HG03196 (cell line): ENCODE measurements around the gene FAM110D.

Experiments used
- ATAC-seq: cut with Tn5 transposase; IDR thresholded peaks from one replicate; pipeline ENCODE4 v1.9.1; 2021; ENCODE audit not compliant: unreplicated experiment

The FAM110D gene

DNA sequence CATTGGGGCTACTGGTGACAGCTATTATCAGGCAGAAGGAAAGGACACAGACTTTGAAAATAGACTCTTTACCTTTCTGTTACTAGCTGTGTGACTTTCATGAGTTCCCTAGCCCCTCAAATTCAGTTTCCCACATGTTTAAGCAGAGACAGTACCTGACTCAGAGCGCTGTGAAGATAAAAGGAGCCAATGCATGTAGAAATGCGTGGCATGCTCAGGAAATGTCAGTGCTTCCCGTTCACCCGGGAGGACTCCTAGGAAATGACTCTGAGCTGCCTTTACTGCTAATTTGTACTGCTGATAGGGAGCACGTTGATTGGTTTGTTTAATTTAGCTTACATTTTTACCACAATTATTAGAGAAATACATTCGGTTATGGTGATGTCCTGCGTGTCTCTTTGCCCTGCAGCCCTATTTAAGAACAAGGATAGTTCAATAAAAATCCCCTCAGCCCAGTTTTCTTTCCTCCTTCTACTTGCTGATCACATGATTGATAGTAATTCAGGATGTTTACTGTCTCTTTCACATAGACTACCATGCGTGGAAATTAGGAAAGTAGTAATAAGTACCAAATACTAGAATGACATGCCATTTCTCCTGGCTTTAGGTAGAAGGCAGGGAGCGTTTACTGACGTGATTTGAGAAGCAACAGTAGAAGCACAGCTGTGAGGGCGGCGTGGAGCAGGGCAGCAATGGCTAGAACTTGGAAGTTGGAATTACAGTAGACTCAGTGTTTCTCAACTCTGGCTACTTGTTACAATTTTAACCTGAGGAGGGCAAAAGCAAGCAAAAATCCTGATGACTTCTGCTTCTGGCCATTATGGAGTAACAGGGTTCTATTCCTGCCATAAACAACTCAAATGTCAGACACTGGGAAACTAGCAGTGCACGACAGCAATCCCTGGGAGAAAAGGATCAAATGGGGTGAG lies 31.4 kb upstream of the FAM110D start:
- ATAC-seq: no peak

DNA sequence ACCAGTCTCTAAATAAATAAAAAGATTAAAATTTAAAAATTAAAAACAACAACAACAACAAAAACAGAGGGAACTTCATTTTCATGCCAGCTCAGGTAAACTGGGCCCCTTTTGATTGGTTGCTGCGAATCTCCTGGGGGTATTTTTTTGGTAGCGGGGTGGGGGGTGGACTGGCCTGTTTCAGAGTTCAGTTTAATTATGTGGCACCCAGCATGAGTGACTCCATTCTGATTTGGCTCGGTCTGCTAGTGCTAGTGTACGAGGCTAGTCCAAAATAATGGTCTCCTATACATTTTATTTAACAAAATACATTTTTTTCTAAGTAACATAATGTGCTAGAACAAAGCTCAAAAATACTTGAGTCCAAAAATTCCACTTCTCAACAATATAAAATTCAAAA lies 29.1 kb upstream of the FAM110D start:
- ATAC-seq: no peak

DNA sequence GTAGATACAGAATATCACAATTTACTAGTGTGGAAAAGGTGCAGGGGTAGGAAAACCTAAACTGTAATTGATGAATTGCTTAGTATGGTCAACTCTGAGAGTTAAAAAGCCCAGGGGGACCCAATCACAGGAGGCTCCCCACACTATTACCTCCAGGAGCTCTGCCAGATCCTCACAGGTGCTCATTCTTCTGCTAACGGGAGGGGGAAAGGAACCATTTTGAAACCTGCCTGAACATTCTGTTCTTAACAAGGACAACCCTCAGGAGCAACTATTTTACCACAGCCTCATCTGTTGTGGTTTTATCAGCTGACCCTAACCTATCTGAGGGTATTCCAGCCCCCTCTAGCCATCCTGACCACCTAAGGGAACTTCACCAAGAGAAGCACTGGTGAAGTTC lies 28.2 kb upstream of the FAM110D start:
- ATAC-seq: no peak

DNA sequence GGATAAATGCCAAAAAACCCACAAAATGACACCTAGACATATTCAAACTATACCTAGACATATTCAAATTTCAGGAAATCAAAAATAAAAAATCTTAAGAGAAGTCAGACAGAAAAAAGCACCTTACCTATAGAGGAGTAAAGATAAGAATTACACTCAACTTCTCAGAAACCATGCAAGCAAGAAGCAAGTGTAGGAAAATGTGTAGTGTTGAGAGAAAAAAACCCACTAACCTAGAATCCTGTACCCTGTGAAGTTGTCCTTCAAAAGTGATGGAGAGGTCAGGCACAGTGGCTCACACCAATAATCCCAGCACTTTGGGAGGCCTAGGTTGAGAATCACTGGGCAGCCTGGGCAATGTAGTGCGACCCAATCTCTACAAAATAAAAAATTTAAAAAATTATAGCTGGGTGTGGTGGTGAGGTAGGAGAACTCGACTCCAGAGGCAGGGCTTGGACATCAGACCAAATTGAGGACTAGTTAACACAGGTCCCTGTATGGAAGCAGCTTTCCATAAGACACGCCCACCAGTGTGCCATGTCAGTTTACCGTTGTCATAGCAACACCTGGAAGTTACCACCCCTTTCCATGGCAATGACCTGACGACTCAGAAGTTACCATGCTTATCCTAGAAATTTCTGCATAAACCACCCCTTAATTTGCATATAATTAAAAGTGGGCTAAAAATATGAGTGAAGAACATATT lies 26.6 kb upstream of the FAM110D start:
- no peak for ATAC-seq

- no peak for ATAC-seq
Measured at GRCh38 chr1:26132834-26133167, 26.1 kb upstream of the FAM110D start.

DNA sequence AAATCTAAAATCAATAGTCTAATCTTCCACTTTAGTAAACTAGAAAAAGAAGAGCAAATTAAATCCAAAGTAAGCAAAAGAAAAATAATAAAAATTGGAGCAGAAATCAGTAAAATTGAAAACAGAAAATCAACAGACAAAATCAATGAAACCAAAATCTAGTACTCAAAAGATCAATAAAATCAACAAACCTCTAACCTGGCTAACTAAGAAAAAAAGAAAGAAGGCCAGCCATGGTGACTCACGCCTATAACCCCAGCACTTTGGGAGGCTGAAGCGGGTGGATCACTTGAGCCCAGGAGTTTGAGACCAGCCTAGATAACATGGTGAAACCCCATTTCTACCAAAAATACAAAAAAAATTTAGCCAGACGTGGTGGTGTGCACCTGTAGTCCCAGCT lies 24.4 kb upstream of the FAM110D start:
- ATAC-seq: no peak

- ATAC-seq: no peak
Measured at GRCh38 chr1:26138974-26139558, 19.8 kb upstream of the FAM110D start.

DNA sequence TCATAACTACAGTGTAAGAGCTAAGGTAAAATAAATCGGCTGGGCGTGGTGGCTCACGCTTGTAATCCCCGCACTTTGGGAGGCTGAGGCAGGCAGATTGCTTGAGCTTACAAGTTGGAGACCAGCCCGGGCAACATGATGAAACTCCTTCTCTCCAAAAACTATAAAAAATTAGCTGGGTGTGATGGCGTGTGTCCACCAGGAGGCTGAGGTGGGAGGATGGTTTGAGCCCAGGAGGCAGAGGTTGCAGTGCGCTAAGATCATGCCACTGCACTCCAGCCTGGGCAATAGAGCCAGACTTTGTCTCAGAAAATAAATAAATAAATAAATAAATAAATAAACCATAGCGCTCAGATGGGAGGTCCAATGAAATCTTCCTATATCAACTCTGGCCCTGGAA lies 16.7 kb upstream of the FAM110D start:
- no peak for ATAC-seq

DNA sequence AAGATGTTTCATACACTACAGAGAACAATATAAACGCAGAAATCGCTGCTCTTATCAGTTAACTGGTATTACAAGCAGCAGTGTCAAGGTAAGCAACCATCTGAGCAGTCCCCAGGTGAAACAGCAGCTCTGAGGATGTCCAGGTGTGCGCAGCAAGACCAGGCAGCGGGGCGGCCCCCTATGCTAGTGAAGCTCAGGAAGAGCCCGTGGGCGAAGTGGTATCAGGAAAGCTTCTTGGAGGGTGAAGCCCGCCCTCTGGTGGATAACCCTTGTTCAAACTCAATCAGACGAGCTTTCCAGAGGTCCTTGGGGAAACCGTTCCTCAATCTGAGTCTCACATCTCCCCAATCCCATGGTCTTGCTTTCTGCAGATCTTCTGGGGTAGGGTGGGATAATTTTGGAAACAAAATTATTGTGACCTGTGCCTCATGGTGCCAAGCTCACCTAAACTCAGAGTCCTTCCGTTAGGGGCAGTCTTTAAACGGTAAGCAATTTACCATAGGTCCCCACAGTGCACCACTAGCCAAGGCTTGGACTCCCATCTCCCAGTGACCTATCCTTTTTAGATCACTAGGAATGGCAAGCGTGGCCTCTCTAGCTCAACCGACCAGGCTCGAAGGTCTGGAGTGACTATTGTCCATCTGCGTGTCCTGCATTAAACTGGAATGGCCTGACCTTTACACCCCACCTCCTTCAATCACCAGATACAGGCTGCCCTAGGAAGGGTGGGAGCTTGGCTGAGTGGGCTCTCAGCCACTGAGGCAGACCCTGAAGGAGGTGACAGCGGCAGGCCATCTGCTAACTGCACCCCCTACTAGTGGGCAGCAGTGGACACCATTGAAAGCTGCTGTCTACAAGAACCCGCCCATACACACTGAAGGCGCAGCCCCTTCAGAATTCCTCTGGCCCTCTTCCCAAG lies 13.6 kb upstream of the FAM110D start:
- no peak for ATAC-seq

DNA sequence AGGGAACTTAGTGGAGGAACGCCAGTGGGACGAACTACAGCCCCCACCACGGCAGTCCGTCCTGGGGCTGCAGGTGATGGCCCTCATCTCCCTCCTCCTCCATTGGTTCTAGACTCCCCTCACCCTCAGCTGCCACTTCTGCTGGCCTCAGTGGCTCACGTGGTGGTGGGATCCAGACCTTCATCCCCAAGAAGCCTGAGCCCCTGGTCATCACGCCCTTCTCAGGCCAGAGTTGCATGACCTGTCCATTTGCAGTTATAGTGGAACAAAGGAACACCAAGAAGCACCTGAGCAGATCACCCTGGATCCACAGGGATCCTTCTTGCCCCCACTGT lies 13.0 kb upstream of the FAM110D start:
- no peak for ATAC-seq

- ATAC-seq: no peak
Measured at GRCh38 chr1:26148887-26149286, 10.0 kb upstream of the FAM110D start.

- no peak for ATAC-seq
Measured at GRCh38 chr1:26153966-26154532, 4.8 kb upstream of the FAM110D start.

DNA sequence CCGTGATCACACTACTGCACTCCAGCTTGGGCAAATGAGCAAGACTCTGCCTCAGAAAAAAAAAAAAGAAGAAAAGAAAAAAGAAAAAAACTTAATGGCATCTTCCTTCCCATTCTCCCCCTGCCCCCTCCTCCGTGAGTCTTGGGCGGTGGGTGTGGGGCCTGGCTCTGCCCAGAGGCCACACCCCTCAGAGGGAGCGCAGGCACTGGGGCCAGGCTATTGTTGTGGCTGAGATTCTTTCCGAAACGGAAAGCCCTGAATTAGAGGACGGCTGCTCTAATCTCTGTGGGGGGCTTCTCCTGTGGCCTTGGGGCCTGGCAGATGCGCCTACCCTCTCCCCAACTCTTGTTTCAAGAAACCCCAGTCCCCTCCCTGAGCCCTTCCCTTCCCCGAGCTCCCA lies 4.1 kb upstream of the FAM110D start:
- no peak for ATAC-seq

- ATAC-seq: no peak
Measured at GRCh38 chr1:26155370-26156284, 3.3 kb upstream of the FAM110D start.

- no peak for ATAC-seq
Measured at GRCh38 chr1:26156285-26157038, 2.4 kb upstream of the FAM110D start.

GRCh38 chr1:26158271-26158907 lies 490 bp upstream of the FAM110D start:
- no peak for ATAC-seq

- no peak for ATAC-seq
Measured at GRCh38 chr1:26159743-26160039, 812 bp downstream of the FAM110D start.

GRCh38 chr1:26160527-26161414 lies 1.9 kb downstream of the FAM110D start:
- ATAC-seq: no peak
